ENCODE measurements around the gene KCNIP1.

DNA sequence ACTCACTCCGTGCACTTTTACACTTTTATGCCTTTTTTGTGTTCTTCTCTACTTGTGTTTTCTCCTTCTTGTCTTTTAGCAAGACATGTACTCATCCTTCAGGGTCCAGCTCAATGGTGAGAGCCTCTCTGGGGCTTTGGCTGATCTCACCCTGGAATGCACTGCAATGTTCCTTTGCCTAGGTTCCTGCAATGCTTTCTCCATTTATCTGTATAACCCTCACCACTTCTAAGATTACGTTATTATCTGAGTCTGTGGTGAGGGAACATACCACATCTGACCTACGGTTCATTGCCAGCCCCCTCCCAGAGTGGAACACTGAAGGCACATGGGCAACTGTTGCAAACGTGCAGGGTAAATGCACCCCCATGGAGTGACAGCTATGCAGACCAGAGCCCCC, 47.3 kb downstream of the KCNIP1 start:
- TF ChIP-seq, protein P1, sequence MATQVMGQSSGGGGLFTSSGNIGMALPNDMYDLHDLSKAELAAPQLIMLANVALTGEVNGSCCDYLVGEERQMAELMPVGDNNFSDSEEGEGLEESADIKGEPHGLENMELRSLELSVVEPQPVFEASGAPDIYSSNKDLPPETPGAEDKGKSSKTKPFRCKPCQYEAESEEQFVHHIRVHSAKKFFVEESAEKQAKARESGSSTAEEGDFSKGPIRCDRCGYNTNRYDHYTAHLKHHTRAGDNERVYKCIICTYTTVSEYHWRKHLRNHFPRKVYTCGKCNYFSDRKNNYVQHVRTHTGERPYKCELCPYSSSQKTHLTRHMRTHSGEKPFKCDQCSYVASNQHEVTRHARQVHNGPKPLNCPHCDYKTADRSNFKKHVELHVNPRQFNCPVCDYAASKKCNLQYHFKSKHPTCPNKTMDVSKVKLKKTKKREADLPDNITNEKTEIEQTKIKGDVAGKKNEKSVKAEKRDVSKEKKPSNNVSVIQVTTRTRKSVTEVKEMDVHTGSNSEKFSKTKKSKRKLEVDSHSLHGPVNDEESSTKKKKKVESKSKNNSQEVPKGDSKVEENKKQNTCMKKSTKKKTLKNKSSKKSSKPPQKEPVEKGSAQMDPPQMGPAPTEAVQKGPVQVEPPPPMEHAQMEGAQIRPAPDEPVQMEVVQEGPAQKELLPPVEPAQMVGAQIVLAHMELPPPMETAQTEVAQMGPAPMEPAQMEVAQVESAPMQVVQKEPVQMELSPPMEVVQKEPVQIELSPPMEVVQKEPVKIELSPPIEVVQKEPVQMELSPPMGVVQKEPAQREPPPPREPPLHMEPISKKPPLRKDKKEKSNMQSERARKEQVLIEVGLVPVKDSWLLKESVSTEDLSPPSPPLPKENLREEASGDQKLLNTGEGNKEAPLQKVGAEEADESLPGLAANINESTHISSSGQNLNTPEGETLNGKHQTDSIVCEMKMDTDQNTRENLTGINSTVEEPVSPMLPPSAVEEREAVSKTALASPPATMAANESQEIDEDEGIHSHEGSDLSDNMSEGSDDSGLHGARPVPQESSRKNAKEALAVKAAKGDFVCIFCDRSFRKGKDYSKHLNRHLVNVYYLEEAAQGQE (IDR thresholded peaks at IDR 0.05; ENCODE audit: insufficient read depth in 1 of 2, low read depth in 2 of 2, low read length in 1 of 2): no peak
- TF ChIP-seq, protein P2, sequence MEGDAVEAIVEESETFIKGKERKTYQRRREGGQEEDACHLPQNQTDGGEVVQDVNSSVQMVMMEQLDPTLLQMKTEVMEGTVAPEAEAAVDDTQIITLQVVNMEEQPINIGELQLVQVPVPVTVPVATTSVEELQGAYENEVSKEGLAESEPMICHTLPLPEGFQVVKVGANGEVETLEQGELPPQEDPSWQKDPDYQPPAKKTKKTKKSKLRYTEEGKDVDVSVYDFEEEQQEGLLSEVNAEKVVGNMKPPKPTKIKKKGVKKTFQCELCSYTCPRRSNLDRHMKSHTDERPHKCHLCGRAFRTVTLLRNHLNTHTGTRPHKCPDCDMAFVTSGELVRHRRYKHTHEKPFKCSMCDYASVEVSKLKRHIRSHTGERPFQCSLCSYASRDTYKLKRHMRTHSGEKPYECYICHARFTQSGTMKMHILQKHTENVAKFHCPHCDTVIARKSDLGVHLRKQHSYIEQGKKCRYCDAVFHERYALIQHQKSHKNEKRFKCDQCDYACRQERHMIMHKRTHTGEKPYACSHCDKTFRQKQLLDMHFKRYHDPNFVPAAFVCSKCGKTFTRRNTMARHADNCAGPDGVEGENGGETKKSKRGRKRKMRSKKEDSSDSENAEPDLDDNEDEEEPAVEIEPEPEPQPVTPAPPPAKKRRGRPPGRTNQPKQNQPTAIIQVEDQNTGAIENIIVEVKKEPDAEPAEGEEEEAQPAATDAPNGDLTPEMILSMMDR (IDR thresholded peaks at IDR 0.05): no peak
- no peak for TF ChIP-seq POLR2AphosphoS5 (IDR thresholded peaks at IDR 0.05; ENCODE audit: low read depth, low read length)

All from Panc1 (cell line).